ENCODE measurements around the gene CA9. TPM values are rescaled to one million over a fixed set of nuclear protein-coding genes. Genes with fewer than 3 reads are reported as not detected.
"Not testable (repeated sequence)": the region's sequence is repeated elsewhere in the genome, so short reads cannot be mapped to it uniquely, and the experiment has no call there.

Gene CA9
- 0.82 TPM for total RNA-seq

- FAIRE-seq (no peak), DNase-seq (ENCODE audit: low spot score in 2 of 2) (no peak)
Measured at GRCh38 chr9:35673132-35674024, at the start of gene CA9. Gene CA9 (plus strand): TSS chr9:35673928. CDS start chr9:35673960, 32 bp downstream.

- DNase-seq (ENCODE audit: low spot score in 2 of 2) (no peak), FAIRE-seq (no peak)
Measured at GRCh38 chr9:35627575-35627974, 46.2 kb upstream of the CA9 start.

DNA sequence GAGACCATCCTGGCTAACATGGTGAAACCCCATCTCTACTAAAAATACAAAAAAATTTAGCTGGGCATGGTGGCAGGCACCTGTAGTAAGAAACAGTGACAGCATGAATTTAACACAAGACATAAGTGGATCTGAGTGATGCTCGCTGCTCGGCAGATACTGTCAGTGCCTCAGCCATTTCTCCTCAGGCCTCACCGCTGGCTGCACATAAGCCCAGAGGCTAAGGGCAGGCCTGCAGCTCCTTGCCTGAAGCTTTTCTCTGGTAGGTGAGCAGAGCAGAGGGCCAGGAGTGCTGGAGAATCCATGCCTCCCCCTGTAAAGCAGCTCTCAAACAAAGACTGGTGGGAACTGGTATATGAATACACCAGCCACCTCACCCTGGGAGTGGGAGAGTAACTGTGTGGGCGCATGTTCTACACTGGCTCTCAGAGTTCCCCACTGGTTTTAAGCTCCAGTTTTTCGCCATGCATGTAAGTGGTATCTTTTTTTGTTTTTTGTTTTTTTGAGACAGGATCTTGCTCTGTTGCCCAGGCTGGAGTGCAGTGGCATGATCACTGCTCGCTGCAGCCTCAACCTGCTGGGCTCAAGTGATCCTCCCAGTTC is 45.2 kb upstream of the CA9 start:
- DNase-seq (ENCODE audit: low spot score in 2 of 2) (no peak), FAIRE-seq (no peak)

DNA sequence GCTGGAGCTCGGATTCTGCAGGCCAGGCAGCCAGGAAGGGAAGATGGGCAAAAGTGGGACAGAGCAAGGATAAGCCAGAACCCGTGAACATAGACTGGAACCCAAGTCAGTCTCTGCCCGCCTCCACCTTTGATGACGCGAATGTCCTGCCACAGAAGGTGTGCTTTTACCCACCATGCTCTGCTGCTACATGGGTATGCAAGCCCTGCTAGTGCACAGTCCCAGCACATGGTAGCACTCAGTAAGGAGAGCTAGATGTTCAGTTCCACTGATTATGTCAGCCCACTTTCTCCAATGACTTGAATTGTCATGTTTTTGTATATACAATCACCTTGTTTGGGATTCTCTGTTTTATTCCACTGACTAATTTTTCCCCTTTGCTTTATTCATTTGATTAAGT is 44.1 kb upstream of the CA9 start:
- FAIRE-seq (no peak), DNase-seq (ENCODE audit: low spot score in 2 of 2) (no peak)

- DNase-seq (ENCODE audit: low spot score in 2 of 2) (no peak), FAIRE-seq (no peak)
Measured at GRCh38 chr9:35635730-35636129, 38.0 kb upstream of the CA9 start.

DNA sequence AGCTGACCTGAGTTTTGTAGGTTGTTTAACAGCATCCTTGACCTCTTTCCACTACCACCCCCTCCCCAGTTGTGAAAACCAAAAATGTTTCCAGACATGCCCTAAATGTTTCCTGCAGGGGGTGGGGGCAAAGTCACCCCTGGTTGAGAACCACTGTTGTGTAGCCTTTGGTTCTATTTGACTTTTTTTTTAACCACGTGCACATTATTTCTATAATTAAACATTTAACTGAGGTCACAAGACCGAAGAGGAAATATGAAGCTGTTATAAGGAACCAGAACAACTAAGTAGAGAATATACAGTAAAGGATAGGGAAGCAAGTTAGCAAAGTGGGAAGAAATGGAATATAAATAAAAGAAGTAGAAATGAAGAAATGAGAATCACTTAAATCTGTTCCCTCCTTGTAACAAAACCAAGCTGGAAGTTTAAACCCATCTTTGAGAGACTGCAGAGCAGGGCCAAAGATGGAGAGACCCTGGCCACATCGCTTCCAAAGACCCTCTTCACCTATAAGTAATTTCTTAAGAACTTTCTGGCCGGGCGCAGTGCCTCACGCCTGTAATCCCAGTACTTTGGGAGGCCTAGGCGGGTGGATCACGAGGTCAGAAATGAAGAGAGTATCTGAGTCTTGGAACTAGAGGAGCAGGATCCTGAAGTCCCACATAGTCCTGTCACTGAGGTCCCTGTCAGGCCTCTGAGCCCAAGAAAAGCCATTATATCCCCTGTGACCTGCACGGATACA is 37.4 kb upstream of the CA9 start:
- DNase-seq (ENCODE audit: low spot score in 2 of 2) (no peak), FAIRE-seq (no peak)

GRCh38 chr9:35636877-35637246 is 36.9 kb upstream of the CA9 start:
- FAIRE-seq; DNase-seq (ENCODE audit: low spot score in 2 of 2): not testable (repeated sequence)

DNA sequence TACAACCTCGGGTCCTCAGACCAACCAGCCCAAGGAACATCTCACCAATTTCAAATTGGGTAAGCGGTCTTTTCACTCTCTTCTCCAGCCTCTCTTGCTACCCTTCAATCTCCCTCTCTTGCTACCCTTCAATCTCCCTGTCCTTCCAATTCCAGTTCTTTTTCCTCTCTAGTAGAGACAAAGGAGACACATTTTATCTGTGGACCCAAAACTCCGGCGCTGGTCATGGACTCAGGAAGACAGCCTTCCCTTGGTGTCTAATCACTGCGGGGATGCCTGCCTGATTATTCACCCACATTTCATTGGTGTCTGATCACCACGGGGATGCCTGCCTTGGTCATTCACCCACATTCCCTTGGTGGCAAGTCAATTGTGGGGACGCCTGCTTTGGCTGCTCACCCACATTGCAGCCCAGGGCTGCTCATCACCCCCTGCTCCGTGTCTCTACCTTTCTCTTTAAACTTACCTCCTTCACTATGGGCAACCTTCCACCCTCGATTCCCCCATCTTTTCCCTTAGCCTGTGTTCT is 36.2 kb upstream of the CA9 start:
- not testable (repeated sequence) for DNase-seq (ENCODE audit: low spot score in 2 of 2); FAIRE-seq

GRCh38 chr9:35638751-35639150 is 35.0 kb upstream of the CA9 start:
- DNase-seq (ENCODE audit: low spot score in 2 of 2); FAIRE-seq: not testable (repeated sequence)

DNA sequence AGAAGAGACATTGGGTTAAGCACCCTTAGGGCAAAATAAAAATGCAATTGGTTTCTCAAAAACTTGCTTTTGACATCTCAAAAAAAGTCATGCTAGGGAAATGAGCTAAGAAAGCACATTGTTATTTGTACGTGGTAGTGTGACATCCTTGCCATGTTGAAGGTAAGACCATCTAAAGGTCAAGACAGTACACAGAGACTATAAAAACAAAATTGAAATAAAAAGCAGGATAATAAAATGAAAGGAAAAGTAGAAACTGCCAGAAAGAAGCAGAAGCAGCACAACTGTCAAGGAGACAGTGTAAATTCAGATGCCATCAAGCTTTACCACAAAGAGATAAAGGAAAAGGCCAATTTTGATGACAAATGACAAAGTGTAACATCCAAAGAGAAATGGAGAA is 34.5 kb upstream of the CA9 start:
- not testable (repeated sequence) for DNase-seq (ENCODE audit: low spot score in 2 of 2); FAIRE-seq

DNA sequence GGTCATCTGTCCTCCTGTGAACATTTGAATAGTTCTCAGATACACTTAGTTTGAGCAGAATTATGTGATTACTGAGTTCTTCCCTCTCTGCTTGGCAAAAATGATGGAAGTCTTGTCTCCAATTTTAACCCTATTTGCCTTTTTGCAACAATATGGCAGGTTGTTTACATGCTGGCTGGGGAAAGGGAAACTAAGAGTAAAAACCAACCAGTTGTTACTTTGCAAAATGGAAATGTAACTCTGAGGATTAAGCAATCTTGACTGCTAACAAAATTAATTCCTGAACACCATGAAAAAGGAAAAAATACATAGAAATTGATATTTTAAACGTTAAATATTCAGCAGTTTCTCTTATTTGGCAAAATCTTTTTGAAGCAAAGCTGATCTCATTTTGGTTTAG is 34.1 kb upstream of the CA9 start:
- no peak for FAIRE-seq

GRCh38 chr9:35640431-35640830 is 33.3 kb upstream of the CA9 start:
- FAIRE-seq, result not testable (repeated sequence)

More for the DNA sequence above, 34.1 kb upstream of the CA9 start:
- no peak for DNase-seq (ENCODE audit: low spot score in 2 of 2)

DNA sequence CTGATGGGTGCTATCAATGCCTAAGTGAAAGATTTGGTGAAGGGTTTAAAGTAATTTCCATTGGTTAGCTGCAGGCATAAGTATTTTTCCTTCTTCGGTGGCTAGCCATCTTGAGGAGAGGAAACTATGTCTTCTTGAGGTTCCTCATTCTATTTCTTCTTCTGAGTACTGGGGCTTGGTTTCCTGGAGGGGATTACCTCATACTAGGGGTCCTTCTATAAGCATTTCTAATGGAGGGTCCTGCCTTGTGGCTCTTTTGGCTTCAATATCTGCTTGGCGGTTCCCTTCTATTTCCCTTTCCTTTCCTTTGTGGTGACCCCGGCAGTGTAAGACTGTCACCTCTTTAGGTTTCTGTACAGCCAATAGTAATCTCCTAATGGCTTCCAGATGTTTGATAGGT is 32.2 kb upstream of the CA9 start:
- not testable (repeated sequence) for DNase-seq (ENCODE audit: low spot score in 2 of 2); FAIRE-seq

More at GRCh38 chr9:35640431-35640830, 33.3 kb upstream of the CA9 start:
- DNase-seq (ENCODE audit: low spot score in 2 of 2), result not testable (repeated sequence)

- DNase-seq (ENCODE audit: low spot score in 2 of 2) (no peak), FAIRE-seq (no peak)
Measured at GRCh38 chr9:35643046-35643445, 30.7 kb upstream of the CA9 start.

GRCh38 chr9:35645736-35646135 is 28.0 kb upstream of the CA9 start:
- not testable (repeated sequence) for DNase-seq (ENCODE audit: low spot score in 2 of 2); FAIRE-seq

DNA sequence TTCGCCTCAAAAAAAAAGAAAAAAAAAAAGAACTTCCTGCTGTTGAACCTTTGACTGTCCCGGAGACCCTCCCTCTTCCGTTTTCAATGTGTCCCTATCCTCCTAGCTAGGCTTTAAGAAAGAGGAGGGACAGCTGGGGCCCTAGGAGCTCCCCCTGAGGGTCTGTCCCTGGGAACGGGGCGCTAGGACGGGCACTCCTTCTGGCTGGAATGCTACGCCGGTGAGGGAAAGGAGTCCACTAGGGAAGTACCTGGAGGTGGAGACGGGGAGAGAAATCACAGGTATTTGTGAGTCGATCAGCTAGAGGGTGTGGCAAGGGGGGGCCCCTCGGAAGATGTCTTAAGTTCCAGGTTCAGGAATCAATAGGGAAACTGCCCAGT is 27.6 kb upstream of the CA9 start:
- no peak for FAIRE-seq
- DNase-seq (ENCODE audit: low spot score in 2 of 2), result no peak

DNA sequence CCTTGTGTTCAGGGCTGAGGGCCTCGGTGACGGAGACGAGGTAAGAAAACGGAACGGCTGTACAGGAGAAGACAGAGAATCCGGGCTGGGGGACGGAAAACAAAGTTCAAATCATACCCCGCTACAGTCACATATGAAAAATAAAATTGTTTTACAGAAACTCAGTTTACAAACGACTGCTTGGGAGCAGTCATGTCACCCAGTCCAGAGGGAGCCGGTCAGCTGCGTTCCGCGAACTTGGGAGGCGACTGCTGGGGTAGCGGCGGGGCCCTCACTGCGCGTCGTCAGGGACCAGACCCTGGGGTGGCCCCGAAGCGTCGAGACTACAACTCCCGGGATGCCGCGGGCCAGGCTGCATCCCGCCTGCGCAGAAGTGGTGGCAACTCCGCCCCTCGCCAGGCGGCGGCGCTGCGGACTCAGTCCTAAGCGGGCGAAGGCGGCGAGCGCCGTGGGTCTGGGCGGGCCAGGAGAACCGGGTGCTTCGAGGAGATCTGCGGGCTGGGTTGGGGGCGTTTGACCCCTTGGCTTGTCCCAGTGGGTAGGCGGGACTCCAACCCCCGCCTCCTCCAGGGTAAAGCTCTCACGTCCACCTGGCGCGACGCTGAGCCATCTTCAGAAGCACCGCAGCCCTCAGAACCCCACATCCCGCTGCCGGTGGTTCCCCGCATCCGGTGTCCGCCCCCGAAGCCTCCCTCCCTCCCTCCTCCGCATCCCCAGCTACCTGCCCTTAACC is 27.0 kb upstream of the CA9 start:
- no peak for FAIRE-seq
- peak; percentile 88 to 97 for DNase-seq (ENCODE audit: low spot score in 2 of 2)

DNA sequence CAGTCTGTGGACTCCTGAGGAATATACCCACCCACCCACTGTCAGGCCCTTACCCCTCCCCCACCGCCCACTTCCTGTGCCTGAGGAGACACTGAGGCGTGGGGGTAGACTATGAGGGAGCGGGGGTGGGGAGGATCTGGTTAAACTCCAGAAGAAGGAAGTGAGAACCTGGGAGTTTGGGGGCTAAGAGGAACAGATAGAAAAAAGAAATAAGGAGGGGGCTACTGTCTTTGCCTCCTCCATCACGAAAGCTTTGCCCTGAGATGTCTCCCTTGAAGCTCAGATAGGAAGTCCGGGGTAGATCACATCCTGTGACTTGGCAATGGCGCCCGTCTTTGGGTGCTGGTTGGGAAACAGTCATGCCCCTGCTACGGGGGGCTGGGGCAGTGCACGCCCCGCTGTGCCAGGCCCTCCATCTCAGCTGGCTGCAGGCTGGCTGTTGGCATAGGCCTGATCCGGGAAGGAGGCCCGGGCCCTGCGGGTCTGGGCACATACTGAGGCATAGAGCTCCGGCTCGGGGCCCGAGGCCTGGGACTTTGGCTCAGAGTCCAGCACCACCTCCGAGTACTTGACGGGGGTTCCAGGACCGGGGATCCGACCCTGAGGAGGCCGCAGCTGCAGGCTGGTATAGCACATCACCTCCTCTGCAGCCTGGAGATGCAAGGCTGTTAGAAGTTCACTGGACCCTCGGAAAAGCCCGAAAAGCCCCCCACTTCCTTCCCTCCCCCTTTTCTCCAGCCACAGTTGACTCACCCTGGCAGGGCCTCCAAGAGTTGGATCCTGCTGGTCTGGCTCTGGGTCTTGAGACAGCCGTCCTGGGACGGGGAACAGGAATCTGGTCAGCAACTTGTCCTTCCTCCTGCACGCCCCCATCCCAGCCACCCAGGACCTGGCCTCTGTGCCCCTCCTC is 24.0 kb upstream of the CA9 start:
- no peak for FAIRE-seq
- peak in 1 of 2 donors; percentile 22 for DNase-seq (ENCODE audit: low spot score in 2 of 2)
